Upper lobe of left lung (tissue), 6 donors: ENCODE results near the gene TMEM132D. TPM values are rescaled to one million over a fixed set of nuclear protein-coding genes. Genes with fewer than 3 reads are reported as not detected.

ENCODE experiments used
- ATAC-seq, 2 donors: fragments of 200-7000 bp; cut with Tn5 transposase; one replicate each; pipeline ENCODE4 v1.9.1; 2022; ENCODE audit warnings: mild to moderate bottlenecking in 2 of 2, moderate library complexity in 2 of 2; ENCODE audit not compliant: low FRiP score in 2 of 2
- DNase-seq, 2 donors: peaks; one replicate each; pipeline ENCODE4 v3.0.0-alpha.2; 2019 to 2020
- H3K27ac ChIP-seq, 4 donors: fragments of 200-600 bp; sonication (generic); one replicate each; pipeline ENCODE4 v1.5.1; 2016 to 2019
- H3K27me3 ChIP-seq, 4 donors: fragments of 200-600 bp; sonication (generic); one replicate each; pipeline ENCODE4 v1.5.1; 2017 to 2019
- H3K36me3 ChIP-seq, 4 donors: fragments of 200-600 bp; sonication (generic); one replicate each; pipeline ENCODE4 v1.5.1; 2016 to 2019
- H3K4me1 ChIP-seq, 4 donors: fragments of 200-600 bp; sonication (generic); one replicate each; pipeline ENCODE4 v1.5.1; 2018 to 2019
- H3K4me3 ChIP-seq, 4 donors: fragments of 200-600 bp; sonication (generic); one replicate each; pipeline ENCODE4 v1.5.1; 2017 to 2019; ENCODE audit warnings: mild to moderate bottlenecking in 2 of 4, moderate library complexity in 1 of 4
- H3K9me3 ChIP-seq, 4 donors: fragments of 200-600 bp; sonication (generic); one replicate each; pipeline ENCODE4 v1.5.1; 2018 to 2019
- EP300 ChIP-seq, 4 donors: sonication (generic); formaldehyde crosslinking; IDR thresholded peaks; one replicate each; pipeline ENCODE4 v1.5.1; 2017; ENCODE audit warnings: antibody characterized with exemption in 4 of 4, control low read depth in 2 of 4
- POLR2A ChIP-seq, 4 donors: fragments of 450-650 bp; IDR thresholded peaks; one replicate each; pipeline ENCODE4 v1.5.1; 2016 to 2017; ENCODE audit warnings: antibody characterized with exemption in 4 of 4, mild to moderate bottlenecking in 2 of 4
- POLR2AphosphoS5 ChIP-seq, 2 donors: sonication (generic); formaldehyde crosslinking; IDR thresholded peaks; one replicate each; pipeline ENCODE4 v1.5.1; 2017; ENCODE audit warnings: antibody characterized with exemption in 2 of 2
- WGBS, 2 donors: methylation state at CpG; one replicate each; pipeline ENCODE4 v1.1.5; 2017 to 2018; 5-methylcytosine and 5-hydroxymethylcytosine counted together
- total RNA-seq, 6 donors: library from RNA; depleted of rRNA in 4 of 6; stranded (reverse); fragments of >200 nt in 4 of 6; gene quantifications; one replicate each; pipeline versions ENCODE4 v1.1.0 to v1.2.1, GENCODE V29; 2016 to 2021
- TF ChIP-seq, protein P1 (sequence below), 6 experiments: fragments of 450-650 bp in 4 of 6; fragments of 200-600 bp in 2 of 6; sonication (generic) in 2 of 6; IDR thresholded peaks; one replicate each; pipeline ENCODE4 v1.5.1; 2016 to 2019; ENCODE audit warnings: antibody characterized with exemption in 6 of 6
- donor health status: DM: no; HTN: no; CAD: no; lungs with moderate emphysema.
- donor health status: DM: no; HTN: yes; CAD: no; lungs with severe emphysema.

Gene TMEM132D
- total RNA-seq, 6 donors from 2014 or later = 0.30 to 1.0 (median 0.79) TPM; not detected in 1

DNA sequence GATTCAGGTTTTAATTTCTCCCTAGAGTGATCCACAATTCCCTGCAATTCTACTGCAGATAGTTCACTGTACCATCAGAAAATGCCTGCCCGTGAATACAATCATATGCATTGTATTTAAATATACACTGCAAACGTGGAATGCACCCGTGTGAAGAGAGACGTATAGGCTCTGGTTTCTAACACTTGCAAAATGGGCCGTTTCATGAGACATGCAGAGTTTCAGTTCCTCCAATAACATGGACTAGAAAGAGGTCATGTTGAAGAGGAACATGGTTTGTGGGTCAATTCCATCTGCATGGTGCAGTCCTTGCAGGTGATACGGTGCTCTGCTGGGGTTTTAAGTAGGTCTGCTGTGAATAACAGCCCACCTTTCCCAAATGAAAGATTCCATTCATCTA, 373.3 kb downstream of the TMEM132D start:
- H3K9me3 ChIP-seq = no peaks in the 10 kb centered on the region
- ATAC-seq (no peak), DNase-seq (no peak)
- H3K27me3 ChIP-seq = no peaks in the 10 kb centered on the region
- no peak overlapping the region for H3K27ac ChIP-seq
- no peaks in the 10 kb centered on the region for H3K4me1 ChIP-seq
- no peak overlapping the region for H3K4me3 ChIP-seq
- TF ChIP-seq, protein P1, sequence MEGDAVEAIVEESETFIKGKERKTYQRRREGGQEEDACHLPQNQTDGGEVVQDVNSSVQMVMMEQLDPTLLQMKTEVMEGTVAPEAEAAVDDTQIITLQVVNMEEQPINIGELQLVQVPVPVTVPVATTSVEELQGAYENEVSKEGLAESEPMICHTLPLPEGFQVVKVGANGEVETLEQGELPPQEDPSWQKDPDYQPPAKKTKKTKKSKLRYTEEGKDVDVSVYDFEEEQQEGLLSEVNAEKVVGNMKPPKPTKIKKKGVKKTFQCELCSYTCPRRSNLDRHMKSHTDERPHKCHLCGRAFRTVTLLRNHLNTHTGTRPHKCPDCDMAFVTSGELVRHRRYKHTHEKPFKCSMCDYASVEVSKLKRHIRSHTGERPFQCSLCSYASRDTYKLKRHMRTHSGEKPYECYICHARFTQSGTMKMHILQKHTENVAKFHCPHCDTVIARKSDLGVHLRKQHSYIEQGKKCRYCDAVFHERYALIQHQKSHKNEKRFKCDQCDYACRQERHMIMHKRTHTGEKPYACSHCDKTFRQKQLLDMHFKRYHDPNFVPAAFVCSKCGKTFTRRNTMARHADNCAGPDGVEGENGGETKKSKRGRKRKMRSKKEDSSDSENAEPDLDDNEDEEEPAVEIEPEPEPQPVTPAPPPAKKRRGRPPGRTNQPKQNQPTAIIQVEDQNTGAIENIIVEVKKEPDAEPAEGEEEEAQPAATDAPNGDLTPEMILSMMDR (IDR thresholded peaks at IDR 0.05) = no peak
- 74 to 77% methylated on average over 6 of the region's 6 CpGs for WGBS, 2 donors
- H3K36me3 ChIP-seq = no peaks in the 10 kb centered on the region

DNA sequence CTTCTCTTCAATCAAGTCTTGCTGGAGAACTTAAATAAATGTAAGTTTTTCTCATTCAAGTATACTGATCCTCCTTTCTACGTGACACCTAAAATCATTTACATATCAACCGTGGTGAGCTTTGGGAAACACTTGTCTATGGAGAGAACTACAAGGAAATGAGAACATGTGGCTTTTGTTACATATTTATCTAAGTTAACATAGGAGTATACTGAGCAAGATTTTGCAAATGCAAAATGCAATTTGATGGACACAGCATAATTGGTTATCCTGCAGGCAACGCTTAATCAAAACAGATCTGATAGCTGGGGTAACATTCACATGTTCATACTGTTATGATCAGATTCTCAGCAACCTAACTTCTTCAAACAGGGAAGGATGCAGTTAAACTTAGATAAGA, 376.3 kb downstream of the TMEM132D start:
- TF ChIP-seq, protein P1 (IDR thresholded peaks at IDR 0.05) = no peak
- no peak for TF ChIP-seq POLR2A (IDR thresholded peaks at IDR 0.05)
- no peak for TF ChIP-seq POLR2AphosphoS5 (IDR thresholded peaks at IDR 0.05)
- TF ChIP-seq EP300 (IDR thresholded peaks at IDR 0.05) = no peak
- WGBS, 2 donors = 69 to 78% methylated on average over 3 of the region's 3 CpGs
- DNase-seq = no peak
- H3K36me3 ChIP-seq = no peaks in the 10 kb centered on the region
- H3K9me3 ChIP-seq = no peaks in the 10 kb centered on the region
- H3K27me3 ChIP-seq = no peaks in the 10 kb centered on the region
- H3K27ac ChIP-seq = no peak overlapping the region
- H3K4me3 ChIP-seq = no peak overlapping the region
- ATAC-seq = no peak
- H3K4me1 ChIP-seq = no peaks in the 10 kb centered on the region

DNA sequence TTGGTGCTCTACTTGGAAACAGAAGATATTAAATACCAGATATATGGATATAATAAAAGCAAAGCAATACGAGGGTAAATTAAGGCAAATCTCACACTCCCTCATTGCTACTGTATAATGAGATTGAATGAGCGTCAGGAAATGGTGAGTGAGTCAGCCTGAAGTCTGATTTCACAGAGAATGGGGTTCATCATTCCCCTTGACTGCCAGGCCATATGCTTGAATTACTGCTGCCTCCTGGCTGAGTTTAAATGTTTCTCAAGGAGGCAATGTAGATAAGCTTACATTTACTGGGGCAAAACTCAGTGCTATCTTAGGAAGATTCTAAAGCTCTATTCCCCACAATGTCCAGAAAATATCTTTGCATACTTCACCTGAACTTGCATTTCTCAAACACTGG, 380.2 kb downstream of the TMEM132D start:
- 76 to 79% methylated on average over 2 of the region's 2 CpGs for WGBS, 2 donors
- no peaks in the 10 kb centered on the region for H3K4me1 ChIP-seq
- H3K36me3 ChIP-seq = no peaks in the 10 kb centered on the region
- DNase-seq (no peak), ATAC-seq (no peak)
- no peak overlapping the region for H3K27ac ChIP-seq
- no peaks in the 10 kb centered on the region for H3K9me3 ChIP-seq
- no peak overlapping the region for H3K4me3 ChIP-seq
- TF ChIP-seq POLR2A (IDR thresholded peaks at IDR 0.05) (no peak), POLR2AphosphoS5 (IDR thresholded peaks at IDR 0.05) (no peak), EP300 (IDR thresholded peaks at IDR 0.05) (no peak)
- TF ChIP-seq, protein P1 (IDR thresholded peaks at IDR 0.05) = no peak
- no peaks in the 10 kb centered on the region for H3K27me3 ChIP-seq

DNA sequence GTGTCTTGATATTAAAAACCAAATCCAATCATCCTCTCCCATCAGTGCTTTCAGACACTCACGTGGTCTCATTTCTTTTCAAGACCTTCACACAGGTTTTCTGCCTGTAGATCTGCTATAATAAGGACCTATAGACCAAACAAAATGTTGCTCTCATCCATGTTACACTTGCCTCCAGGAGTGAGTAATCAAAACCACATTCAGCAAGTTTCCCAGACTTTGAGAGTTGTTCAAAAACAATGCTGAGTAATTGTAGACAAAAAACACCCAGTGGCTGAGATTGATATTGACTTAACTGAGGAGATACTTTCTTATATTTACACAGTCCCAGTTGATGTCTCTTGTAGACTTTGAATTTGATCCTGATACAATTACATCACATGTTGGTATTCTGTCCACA, 383.1 kb downstream of the TMEM132D start:
- TF ChIP-seq EP300 (IDR thresholded peaks at IDR 0.05) = no peak
- no peak for TF ChIP-seq POLR2AphosphoS5 (IDR thresholded peaks at IDR 0.05)
- TF ChIP-seq, protein P1 (IDR thresholded peaks at IDR 0.05) = no peak
- no peak for TF ChIP-seq POLR2A (IDR thresholded peaks at IDR 0.05)
- no peak for DNase-seq
- Histone ChIP-seq H3K4me3 (no peak overlapping the region), H3K4me1 (no peaks in the 10 kb centered on the region), H3K36me3 (no peaks in the 10 kb centered on the region), H3K27me3 (no peaks in the 10 kb centered on the region), H3K27ac (no peak overlapping the region), H3K9me3 (peaks cover 0 to 5% (median 0%) of the 10 kb centered on the region in 4 donors)
- 60 to 81% methylated on average over 1 of the region's 1 CpG for WGBS, 2 donors
- ATAC-seq = no peak

DNA sequence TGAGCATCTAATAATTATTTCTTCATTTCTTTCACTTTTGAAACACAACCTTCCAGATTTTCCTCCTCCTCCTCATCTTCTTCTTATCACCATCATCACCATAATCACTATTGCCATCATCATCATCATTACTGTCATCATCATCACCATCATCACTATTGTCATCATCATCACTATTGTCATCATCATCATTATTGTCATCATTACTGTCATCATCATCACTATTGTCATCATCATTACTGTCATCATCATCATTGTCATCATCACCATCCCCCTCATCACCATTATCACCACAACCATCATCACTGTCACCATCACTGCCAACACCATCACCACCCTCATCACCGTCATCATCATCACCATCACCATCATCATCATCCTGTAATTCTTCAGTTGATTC, 400.0 kb downstream of the TMEM132D start:
- 94 to 100% methylated on average over 1 of the region's 1 CpG for WGBS, 2 donors
- DNase-seq (no peak), ATAC-seq (no peak)
- TF ChIP-seq POLR2AphosphoS5 (IDR thresholded peaks at IDR 0.05) (no peak), EP300 (IDR thresholded peaks at IDR 0.05) (no peak)
- TF ChIP-seq, protein P1 (IDR thresholded peaks at IDR 0.05) = no peak
- H3K27ac ChIP-seq = no peak overlapping the region
- H3K4me1 ChIP-seq = no peaks in the 10 kb centered on the region
- H3K36me3 ChIP-seq = no peaks in the 10 kb centered on the region
- peaks cover 0 to 3% (median 0%) of the 10 kb centered on the region in 4 donors for H3K9me3 ChIP-seq
- H3K27me3 ChIP-seq = no peaks in the 10 kb centered on the region
- H3K4me3 ChIP-seq = no peak overlapping the region
